Gastroesophageal sphincter (tissue), 3 donors: ENCODE measurements around the gene CRIP3.

Experiments
- EP300 ChIP-seq: sonication (generic); formaldehyde crosslinking; IDR thresholded peaks from one replicate; pipeline ENCODE4 v1.6.1; 2017; ENCODE audit warnings: antibody characterized with exemption, mild to moderate bottlenecking
- POLR2A ChIP-seq, 2 donors: fragments of 450-650 bp; IDR thresholded peaks; one replicate each; pipeline ENCODE4 v1.6.1; 2017; ENCODE audit warnings: antibody characterized with exemption in 2 of 2, mild to moderate bottlenecking in 2 of 2, moderate library complexity in 1 of 2
- TF ChIP-seq, protein P1 (sequence below), 4 experiments: fragments of 200-600 bp in 2 of 4; fragments of 450-650 bp in 2 of 4; sonication (generic) in 1 of 4; IDR thresholded peaks; one replicate each; pipeline ENCODE4 v1.5.1; 2017 to 2019; ENCODE audit warnings: antibody characterized with exemption in 4 of 4, mild to moderate bottlenecking in 2 of 4, moderate library complexity in 2 of 4

DNA sequence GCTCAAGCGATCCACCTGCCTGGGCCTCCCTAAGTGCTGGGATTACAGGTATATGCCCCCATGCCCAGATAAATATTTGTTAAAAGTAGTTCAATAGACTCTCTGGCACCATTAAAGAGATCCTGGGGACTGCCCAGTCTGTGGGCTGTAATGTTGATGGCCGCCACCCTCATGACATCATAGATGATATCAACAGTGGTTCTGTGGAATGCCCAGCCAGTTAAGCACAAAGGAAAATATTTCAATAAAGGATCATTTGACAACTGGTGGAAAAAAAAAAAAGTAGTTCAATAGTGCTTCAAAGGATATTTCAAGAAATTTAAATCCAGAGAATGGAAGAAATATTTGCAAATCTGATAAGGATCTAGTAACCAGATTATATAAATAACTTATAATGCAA lies 1.5 kb upstream of the CRIP3 start:
- no peak for TF ChIP-seq EP300
- no peak for TF ChIP-seq POLR2A (IDR thresholded peaks at IDR 0.05)
- TF ChIP-seq, protein P1, sequence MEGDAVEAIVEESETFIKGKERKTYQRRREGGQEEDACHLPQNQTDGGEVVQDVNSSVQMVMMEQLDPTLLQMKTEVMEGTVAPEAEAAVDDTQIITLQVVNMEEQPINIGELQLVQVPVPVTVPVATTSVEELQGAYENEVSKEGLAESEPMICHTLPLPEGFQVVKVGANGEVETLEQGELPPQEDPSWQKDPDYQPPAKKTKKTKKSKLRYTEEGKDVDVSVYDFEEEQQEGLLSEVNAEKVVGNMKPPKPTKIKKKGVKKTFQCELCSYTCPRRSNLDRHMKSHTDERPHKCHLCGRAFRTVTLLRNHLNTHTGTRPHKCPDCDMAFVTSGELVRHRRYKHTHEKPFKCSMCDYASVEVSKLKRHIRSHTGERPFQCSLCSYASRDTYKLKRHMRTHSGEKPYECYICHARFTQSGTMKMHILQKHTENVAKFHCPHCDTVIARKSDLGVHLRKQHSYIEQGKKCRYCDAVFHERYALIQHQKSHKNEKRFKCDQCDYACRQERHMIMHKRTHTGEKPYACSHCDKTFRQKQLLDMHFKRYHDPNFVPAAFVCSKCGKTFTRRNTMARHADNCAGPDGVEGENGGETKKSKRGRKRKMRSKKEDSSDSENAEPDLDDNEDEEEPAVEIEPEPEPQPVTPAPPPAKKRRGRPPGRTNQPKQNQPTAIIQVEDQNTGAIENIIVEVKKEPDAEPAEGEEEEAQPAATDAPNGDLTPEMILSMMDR (IDR thresholded peaks at IDR 0.05): no peak
